Measurements from ENCODE around the gene PFKP.

Gene PFKP

GRCh38 chr10:3096149-3096548 is 28.8 kb downstream of the PFKP start:
- H3K36me3 ChIP-seq = no peaks in the 10 kb centered on the region
- H3K27ac ChIP-seq = peak overlapping the region; percentile 60
- H3K4me1 ChIP-seq (ENCODE audit: control insufficient read depth in 1 of 2, insufficient read depth in 1 of 2, low read depth in 1 of 2, low read length in 1 of 2) = peaks cover 10 to 12% of the 10 kb centered on the region in 2 experiments
- TF ChIP-seq, protein P1, sequence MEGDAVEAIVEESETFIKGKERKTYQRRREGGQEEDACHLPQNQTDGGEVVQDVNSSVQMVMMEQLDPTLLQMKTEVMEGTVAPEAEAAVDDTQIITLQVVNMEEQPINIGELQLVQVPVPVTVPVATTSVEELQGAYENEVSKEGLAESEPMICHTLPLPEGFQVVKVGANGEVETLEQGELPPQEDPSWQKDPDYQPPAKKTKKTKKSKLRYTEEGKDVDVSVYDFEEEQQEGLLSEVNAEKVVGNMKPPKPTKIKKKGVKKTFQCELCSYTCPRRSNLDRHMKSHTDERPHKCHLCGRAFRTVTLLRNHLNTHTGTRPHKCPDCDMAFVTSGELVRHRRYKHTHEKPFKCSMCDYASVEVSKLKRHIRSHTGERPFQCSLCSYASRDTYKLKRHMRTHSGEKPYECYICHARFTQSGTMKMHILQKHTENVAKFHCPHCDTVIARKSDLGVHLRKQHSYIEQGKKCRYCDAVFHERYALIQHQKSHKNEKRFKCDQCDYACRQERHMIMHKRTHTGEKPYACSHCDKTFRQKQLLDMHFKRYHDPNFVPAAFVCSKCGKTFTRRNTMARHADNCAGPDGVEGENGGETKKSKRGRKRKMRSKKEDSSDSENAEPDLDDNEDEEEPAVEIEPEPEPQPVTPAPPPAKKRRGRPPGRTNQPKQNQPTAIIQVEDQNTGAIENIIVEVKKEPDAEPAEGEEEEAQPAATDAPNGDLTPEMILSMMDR (IDR thresholded peaks at IDR 0.05) = no peak
- peaks cover 12% of the 10 kb centered on the region for H3K27me3 ChIP-seq
- H3K9me3 ChIP-seq = no peaks in the 10 kb centered on the region
- no peak overlapping the region for H3K4me3 ChIP-seq (ENCODE audit: low read depth in 1 of 2, low read length in 1 of 2)

- peaks cover 10 to 12% of the 10 kb centered on the region in 2 experiments for H3K4me1 ChIP-seq (ENCODE audit: control insufficient read depth in 1 of 2, insufficient read depth in 1 of 2, low read depth in 1 of 2, low read length in 1 of 2)
- no peaks in the 10 kb centered on the region for H3K9me3 ChIP-seq
- no peaks in the 10 kb centered on the region for H3K36me3 ChIP-seq
- no peak overlapping the region for H3K27ac ChIP-seq
- TF ChIP-seq, protein P1 (IDR thresholded peaks at IDR 0.05) = no peak
- no peak overlapping the region for H3K4me3 ChIP-seq (ENCODE audit: low read depth in 1 of 2, low read length in 1 of 2)
- H3K27me3 ChIP-seq = peaks cover 12% of the 10 kb centered on the region
Measured at GRCh38 chr10:3097160-3097559, 29.8 kb downstream of the PFKP start.

DNA sequence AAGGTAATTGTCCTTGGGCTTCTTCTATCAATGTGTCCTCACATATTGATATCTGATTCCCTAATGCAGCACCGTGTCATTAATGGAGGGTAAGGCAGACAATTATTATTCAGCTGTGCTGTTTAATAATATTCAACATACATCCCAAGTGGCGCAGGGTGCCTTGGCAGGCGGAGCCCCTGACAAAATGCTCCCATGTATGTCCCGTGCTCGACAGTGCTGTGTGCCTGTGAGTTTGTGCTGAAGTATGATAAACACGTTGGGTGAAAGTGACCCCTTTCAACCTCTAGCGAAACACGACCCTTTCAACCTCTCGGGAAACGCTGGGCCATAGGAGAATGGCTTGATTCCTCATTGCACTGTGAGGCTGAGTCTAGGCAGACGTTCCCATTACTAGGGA is 31.3 kb downstream of the PFKP start:
- Histone ChIP-seq H3K36me3 (no peaks in the 10 kb centered on the region), H3K27ac (no peak overlapping the region), H3K4me3 (ENCODE audit: low read depth in 1 of 2, low read length in 1 of 2) (no peak overlapping the region), H3K27me3 (peaks cover 12% of the 10 kb centered on the region), H3K4me1 (ENCODE audit: control insufficient read depth in 1 of 2, insufficient read depth in 1 of 2, low read depth in 1 of 2, low read length in 1 of 2) (peaks cover 10 to 12% of the 10 kb centered on the region in 2 experiments), H3K9me3 (no peaks in the 10 kb centered on the region)
- TF ChIP-seq, protein P1 (IDR thresholded peaks at IDR 0.05) = no peak

GRCh38 chr10:3099291-3100092 is 32.1 kb downstream of the PFKP start:
- no peak overlapping the region for H3K27ac ChIP-seq
- peaks cover 12% of the 10 kb centered on the region for H3K27me3 ChIP-seq
- H3K4me3 ChIP-seq (ENCODE audit: low read depth in 1 of 2, low read length in 1 of 2) = no peak overlapping the region
- H3K4me1 ChIP-seq (ENCODE audit: control insufficient read depth in 1 of 2, insufficient read depth in 1 of 2, low read depth in 1 of 2, low read length in 1 of 2) = peaks cover 10 to 12% of the 10 kb centered on the region in 2 experiments
- H3K9me3 ChIP-seq = no peaks in the 10 kb centered on the region
- H3K36me3 ChIP-seq = no peaks in the 10 kb centered on the region
- TF ChIP-seq, protein P1 (IDR thresholded peaks at IDR 0.05) = no peak

GRCh38 chr10:3100093-3100792 is 32.9 kb downstream of the PFKP start:
- Histone ChIP-seq H3K36me3 (no peaks in the 10 kb centered on the region), H3K4me1 (ENCODE audit: control insufficient read depth in 1 of 2, insufficient read depth in 1 of 2, low read depth in 1 of 2, low read length in 1 of 2) (peaks cover 8 to 12% of the 10 kb centered on the region in 2 experiments), H3K27ac (no peak overlapping the region), H3K27me3 (peaks cover 12% of the 10 kb centered on the region), H3K9me3 (no peaks in the 10 kb centered on the region), H3K4me3 (ENCODE audit: low read depth in 1 of 2, low read length in 1 of 2) (no peak overlapping the region)
- TF ChIP-seq, protein P1 (IDR thresholded peaks at IDR 0.05) = no peak
